ENCODE measurements around the gene IFITM10.

- TF ChIP-seq CTCF (IDR thresholded peaks at IDR 0.05) (no peak), SIN3A (IDR thresholded peaks at IDR 0.05; ENCODE audit: borderline replicate concordance, insufficient read depth, low read depth, low read length) (no peak)
Measured at GRCh38 chr11:1745701-1746320, 4.6 kb downstream of the IFITM10 start.

Measured in Panc1 (cell line).